Progenitor cell of endocrine pancreas (in vitro differentiated cells): ENCODE results near the gene AP4M1. TPM values are rescaled to one million over a fixed set of nuclear protein-coding genes. Genes with fewer than 3 reads are reported as not detected.

Experiments
- DNase-seq: peaks from one replicate; pipeline ENCODE4 v3.0.0; 2021; ENCODE audit warnings: low spot score; ENCODE audit not compliant: unreplicated experiment
- H3K27ac Mint-ChIP-seq: 2 replicates; pipeline ENCODE4 v1.8.0; 2021; ENCODE audit warnings: mild to moderate bottlenecking, moderate library complexity, mixed read lengths
- H3K27me3 Mint-ChIP-seq: 2 replicates; pipeline ENCODE4 v1.8.0; 2021; ENCODE audit warnings: mixed read lengths
- H3K36me3 Mint-ChIP-seq: 2 replicates; pipeline ENCODE4 v1.8.0; 2022; ENCODE audit warnings: mixed read lengths; ENCODE audit not compliant: insufficient read depth
- H3K4me1 Mint-ChIP-seq: 2 replicates; pipeline ENCODE4 v1.8.0; 2021; ENCODE audit warnings: low read depth, mixed read lengths
- H3K4me3 Mint-ChIP-seq: 2 replicates; pipeline ENCODE4 v1.8.0; 2021; ENCODE audit warnings: low read depth, mild to moderate bottlenecking, moderate library complexity, mixed read lengths
- H3K9me3 Mint-ChIP-seq: 2 replicates; pipeline ENCODE4 v1.8.0; 2021; ENCODE audit warnings: low read depth, mixed read lengths
- CTCF ChIP-seq: fragments of 200-600 bp; sonication (generic); IDR thresholded peaks from one replicate; pipeline ENCODE4 v1.5.0; 2021; ENCODE audit warnings: antibody characterized with exemption, mild to moderate bottlenecking; ENCODE audit not compliant: unreplicated experiment
- total RNA-seq: library from RNA; stranded (reverse); gene quantifications from 2 replicates; pipeline ENCODE4 v1.2.1, GENCODE V29; 2021

The AP4M1 gene
- total RNA-seq, 1 donor from 2014 or later, result 36.0 TPM

- Mint-ChIP-seq H3K27ac (no peak overlapping the region), H3K4me3 (no peak overlapping the region), H3K36me3 (peaks cover 58% of the 10 kb centered on the region), H3K4me1 (peaks cover 24% of the 10 kb centered on the region), H3K9me3 (no peaks in the 10 kb centered on the region), H3K27me3 (no peaks in the 10 kb centered on the region)
- no peak for TF ChIP-seq CTCF
- DNase-seq, result no peak
These were observed 6.2 kb upstream of the AP4M1 start for GRCh38 chr7:100095289-100095688.

- DNase-seq, result no peak
- no peaks in the 10 kb centered on the region for H3K27me3 Mint-ChIP-seq
- H3K4me3 Mint-ChIP-seq, result no peak overlapping the region
- H3K36me3 Mint-ChIP-seq, result peaks cover 58% of the 10 kb centered on the region
- no peaks in the 10 kb centered on the region for H3K9me3 Mint-ChIP-seq
- no peak for TF ChIP-seq CTCF
- H3K4me1 Mint-ChIP-seq, result peaks cover 24% of the 10 kb centered on the region
- H3K27ac Mint-ChIP-seq, result no peak overlapping the region
These were observed 5.7 kb upstream of the AP4M1 start for GRCh38 chr7:100095704-100096103.

- Mint-ChIP-seq H3K27me3 (no peaks in the 10 kb centered on the region), H3K4me3 (peak overlapping the region; percentile 93), H3K27ac (peak overlapping the region; percentile 97), H3K4me1 (peaks cover 27% of the 10 kb centered on the region), H3K36me3 (peaks cover 43% of the 10 kb centered on the region), H3K9me3 (no peaks in the 10 kb centered on the region)
- DNase-seq, result no peak
- no peak for TF ChIP-seq CTCF
These were observed 2.5 kb upstream of the AP4M1 start for GRCh38 chr7:100098913-100099312.

- peaks cover 28% of the 10 kb centered on the region for H3K4me1 Mint-ChIP-seq
- TF ChIP-seq CTCF, result no peak
- no peaks in the 10 kb centered on the region for H3K9me3 Mint-ChIP-seq
- H3K27me3 Mint-ChIP-seq, result no peaks in the 10 kb centered on the region
- H3K36me3 Mint-ChIP-seq, result peaks cover 43% of the 10 kb centered on the region
- no peak for DNase-seq
- H3K4me3 Mint-ChIP-seq, result peak overlapping the region; percentile 93
- H3K27ac Mint-ChIP-seq, result peak overlapping the region; percentile 97
These were observed 2.0 kb upstream of the AP4M1 start for GRCh38 chr7:100099452-100099851.

GRCh38 chr7:100100420-100101015, 925 bp upstream of the AP4M1 start:
- no peak for TF ChIP-seq CTCF
- H3K36me3 Mint-ChIP-seq, result peaks cover 39% of the 10 kb centered on the region
- H3K9me3 Mint-ChIP-seq, result no peaks in the 10 kb centered on the region
- H3K4me3 Mint-ChIP-seq, result peak overlapping the region; percentile 93
- no peaks in the 10 kb centered on the region for H3K27me3 Mint-ChIP-seq
- peak; percentile 96 for DNase-seq
- H3K4me1 Mint-ChIP-seq, result peaks cover 28% of the 10 kb centered on the region
- H3K27ac Mint-ChIP-seq, result peak overlapping the region; percentile 97
